Germinal center (tissue), 1 donor: ENCODE measurements around the gene SLC43A1.

ENCODE experiments used
- DNase-seq: peaks from one replicate; pipeline ENCODE4 v3.0.0; 2012; ENCODE audit warnings: mixed read lengths, low spot score

The SLC43A1 gene

GRCh38 chr11:57497303-57498247 lies 17.9 kb downstream of the SLC43A1 start:
- no peak for DNase-seq

GRCh38 chr11:57496109-57496820 lies 19.2 kb downstream of the SLC43A1 start:
- DNase-seq = no peak

- DNase-seq = peak; percentile 81
These were observed 21.7 kb downstream of the SLC43A1 start for GRCh38 chr11:57493507-57494503.

- no peak for DNase-seq
These were observed 24.0 kb downstream of the SLC43A1 start for GRCh38 chr11:57491371-57492061.

GRCh38 chr11:57490456-57491248 lies 24.9 kb downstream of the SLC43A1 start:
- no peak for DNase-seq

- no peak for DNase-seq
These were observed 27.4 kb downstream of the SLC43A1 start for GRCh38 chr11:57487920-57488659.

- DNase-seq = no peak
These were observed 28.3 kb downstream of the SLC43A1 start for GRCh38 chr11:57487021-57487778.

- DNase-seq = no peak
These were observed 30.1 kb downstream of the SLC43A1 start for GRCh38 chr11:57485217-57485990.

- peak; percentile 86 for DNase-seq
These were observed 31.3 kb downstream of the SLC43A1 start for GRCh38 chr11:57484141-57484710.

GRCh38 chr11:57483562-57483918 lies 32.0 kb downstream of the SLC43A1 start:
- no peak for DNase-seq

GRCh38 chr11:57482782-57483561 lies 32.5 kb downstream of the SLC43A1 start:
- peak; percentile 79 for DNase-seq

GRCh38 chr11:57481915-57482781 lies 33.4 kb downstream of the SLC43A1 start:
- DNase-seq = no peak

GRCh38 chr11:57481315-57481714 lies 34.2 kb downstream of the SLC43A1 start:
- DNase-seq = no peak

- DNase-seq = peak; percentile 72
These were observed 34.9 kb downstream of the SLC43A1 start for GRCh38 chr11:57480409-57481137.

GRCh38 chr11:57479911-57480310 lies 35.6 kb downstream of the SLC43A1 start:
- no peak for DNase-seq
